ENCODE data around the gene TULP1. TPM values are rescaled to one million over a fixed set of nuclear protein-coding genes. Genes with fewer than 3 reads are reported as not detected.
A peak's percentile ranks its signal among the peaks of the same experiment; 100 is the strongest.

The TULP1 gene
- total RNA-seq, 3 donors from 2014 or later, result not detected

- H3K4me3 ChIP-seq, result no peak overlapping the region
- TF ChIP-seq CTCF (IDR thresholded peaks at IDR 0.05), result no peak
- intact Hi-C loops (cut with DNase I, micrococcal nuclease), result no loop called here
- DNase-seq (no peak), ATAC-seq (no peak)
- no peaks in the 10 kb centered on the region for H3K4me1 ChIP-seq (ENCODE audit: low read depth)
- H3K9me3 ChIP-seq, result no peaks in the 10 kb centered on the region
- no peaks in the 10 kb centered on the region for H3K36me3 ChIP-seq (ENCODE audit: low read depth)
Observed at GRCh38 chr6:35532126-35532525, 19.4 kb upstream of the TULP1 start.

GRCh38 chr6:35524380-35525020 lies 11.8 kb upstream of the TULP1 start:
- ATAC-seq, result no peak
- intact Hi-C loops (cut with DNase I, micrococcal nuclease), result loop anchor here (5.0 to 10.0 kb wide), 2 partner anchors 50 to 213 kb away; partner anchors contain the start of gene ARMC12 (in 2 of the 2)
- H3K9me3 ChIP-seq, result no peaks in the 10 kb centered on the region
- H3K36me3 ChIP-seq (ENCODE audit: low read depth), result no peaks in the 10 kb centered on the region
- H3K4me3 ChIP-seq, result no peak overlapping the region
- H3K4me1 ChIP-seq (ENCODE audit: low read depth), result no peaks in the 10 kb centered on the region
- no peak for TF ChIP-seq CTCF (IDR thresholded peaks at IDR 0.05)
- DNase-seq, result no peak

GRCh38 chr6:35522660-35523658 lies 10.3 kb upstream of the TULP1 start:
- Histone ChIP-seq H3K4me3 (no peak overlapping the region), H3K4me1 (ENCODE audit: low read depth) (no peaks in the 10 kb centered on the region), H3K36me3 (ENCODE audit: low read depth) (no peaks in the 10 kb centered on the region), H3K9me3 (no peaks in the 10 kb centered on the region)
- intact Hi-C loops (cut with DNase I, micrococcal nuclease), result loop anchor here (5.0 to 10.0 kb wide), 2 partner anchors 52 to 214 kb away; partner anchors contain the start of gene ARMC12 (in 2 of the 2)
- DNase-seq, result peak; percentile 73 to 82 (median 77)
- ATAC-seq, result peak; percentile 97
- TF ChIP-seq CTCF (IDR thresholded peaks at IDR 0.05), result peak; percentile 97

GRCh38 chr6:35522151-35522550 lies 9.5 kb upstream of the TULP1 start:
- ATAC-seq (no peak), DNase-seq (no peak)
- H3K4me3 ChIP-seq, result no peak overlapping the region
- H3K9me3 ChIP-seq, result no peaks in the 10 kb centered on the region
- TF ChIP-seq CTCF (IDR thresholded peaks at IDR 0.05), result no peak
- no peaks in the 10 kb centered on the region for H3K4me1 ChIP-seq (ENCODE audit: low read depth)
- H3K36me3 ChIP-seq (ENCODE audit: low read depth), result no peaks in the 10 kb centered on the region
- intact Hi-C loops (cut with DNase I, micrococcal nuclease), result loop anchor here (5.0 to 10.0 kb wide), 2 partner anchors 53 to 215 kb away; partner anchors contain the start of gene ARMC12 (in 2 of the 2)

GRCh38 chr6:35521235-35521634 lies 8.5 kb upstream of the TULP1 start:
- DNase-seq, result no peak
- Histone ChIP-seq H3K4me1 (ENCODE audit: low read depth) (no peaks in the 10 kb centered on the region), H3K9me3 (no peaks in the 10 kb centered on the region), H3K36me3 (ENCODE audit: low read depth) (no peaks in the 10 kb centered on the region), H3K4me3 (no peak overlapping the region)
- no peak for TF ChIP-seq CTCF (IDR thresholded peaks at IDR 0.05)
- intact Hi-C loops (cut with DNase I, micrococcal nuclease), result loop anchor here (5.0 to 10.0 kb wide), 2 partner anchors 54 to 216 kb away; partner anchors contain the start of gene ARMC12 (in 2 of the 2)
- ATAC-seq, result no peak

Measured in mucosa of descending colon (tissue), 3 donors.